ENCODE measurements around the gene GALNT9.

DNA sequence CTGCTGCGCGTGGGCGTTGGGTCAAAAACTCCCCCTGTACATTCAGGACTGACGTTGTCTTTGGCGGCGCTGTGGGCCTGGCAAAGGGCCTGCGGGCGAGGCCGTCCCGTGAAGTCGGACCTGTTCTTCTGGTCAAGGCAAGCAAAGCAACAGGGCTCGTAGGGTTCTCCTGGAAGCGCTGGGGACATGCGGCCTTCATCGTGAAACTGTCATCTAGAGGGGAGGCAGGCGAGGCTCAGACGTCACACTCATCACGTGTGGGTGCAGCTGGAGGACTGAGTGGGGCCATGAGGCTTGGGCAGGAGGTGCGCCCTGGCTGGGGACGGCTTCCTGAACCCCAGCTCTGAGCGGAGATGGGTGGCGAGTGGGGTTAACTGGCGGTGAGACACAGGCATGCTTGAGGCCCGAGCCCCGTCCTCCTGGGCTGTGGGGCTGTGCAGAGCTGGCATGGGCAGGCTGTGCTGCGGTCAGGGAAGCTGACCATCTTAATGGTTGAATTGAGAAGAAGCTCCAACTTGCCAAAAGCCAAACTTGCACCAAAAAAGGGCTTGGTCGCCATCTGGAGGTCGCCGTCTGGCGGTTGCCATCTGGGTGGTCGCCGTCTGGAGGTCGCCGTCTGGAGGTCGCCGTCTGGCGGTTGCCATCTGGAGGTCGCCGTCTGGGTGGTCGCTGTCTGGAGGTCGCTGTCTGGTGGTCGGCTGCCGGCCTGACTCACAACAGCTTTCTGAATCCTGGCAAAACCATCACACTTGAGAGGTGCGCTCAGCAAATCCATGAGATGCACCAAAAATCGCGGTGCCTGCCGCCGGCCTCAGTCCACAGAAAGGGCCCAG lies 119.0 kb downstream of the GALNT9 start:
- TF ChIP-seq CTCF (IDR thresholded peaks at IDR 0.05; ENCODE audit: insufficient read depth, low read depth, low read length): no peak
- TF ChIP-seq EZH2 (IDR thresholded peaks at IDR 0.05; ENCODE audit: insufficient read depth, low read length): no peak

Data from astrocyte (in vitro differentiated cells and primary cell).